Measurements from ENCODE around the gene CALML4.

GRCh38 chr15:68190048-68190447, 15.1 kb downstream of the CALML4 start:
- TF ChIP-seq, protein P1, sequence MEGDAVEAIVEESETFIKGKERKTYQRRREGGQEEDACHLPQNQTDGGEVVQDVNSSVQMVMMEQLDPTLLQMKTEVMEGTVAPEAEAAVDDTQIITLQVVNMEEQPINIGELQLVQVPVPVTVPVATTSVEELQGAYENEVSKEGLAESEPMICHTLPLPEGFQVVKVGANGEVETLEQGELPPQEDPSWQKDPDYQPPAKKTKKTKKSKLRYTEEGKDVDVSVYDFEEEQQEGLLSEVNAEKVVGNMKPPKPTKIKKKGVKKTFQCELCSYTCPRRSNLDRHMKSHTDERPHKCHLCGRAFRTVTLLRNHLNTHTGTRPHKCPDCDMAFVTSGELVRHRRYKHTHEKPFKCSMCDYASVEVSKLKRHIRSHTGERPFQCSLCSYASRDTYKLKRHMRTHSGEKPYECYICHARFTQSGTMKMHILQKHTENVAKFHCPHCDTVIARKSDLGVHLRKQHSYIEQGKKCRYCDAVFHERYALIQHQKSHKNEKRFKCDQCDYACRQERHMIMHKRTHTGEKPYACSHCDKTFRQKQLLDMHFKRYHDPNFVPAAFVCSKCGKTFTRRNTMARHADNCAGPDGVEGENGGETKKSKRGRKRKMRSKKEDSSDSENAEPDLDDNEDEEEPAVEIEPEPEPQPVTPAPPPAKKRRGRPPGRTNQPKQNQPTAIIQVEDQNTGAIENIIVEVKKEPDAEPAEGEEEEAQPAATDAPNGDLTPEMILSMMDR (IDR thresholded peaks at IDR 0.05; ENCODE audit: low read depth, low read length, poor library complexity, severe bottlenecking), result no peak
- no peak for TF ChIP-seq EZH2phosphoT487 (IDR thresholded peaks at IDR 0.05; ENCODE audit: borderline replicate concordance, low read length)

Measured in DOHH2 (cell line).